Measurements from ENCODE around the gene UBQLN4.
"Not testable (repeated sequence)": the region's sequence is repeated elsewhere in the genome, so short reads cannot be mapped to it uniquely, and the experiment has no call there.

The UBQLN4 gene

DNA sequence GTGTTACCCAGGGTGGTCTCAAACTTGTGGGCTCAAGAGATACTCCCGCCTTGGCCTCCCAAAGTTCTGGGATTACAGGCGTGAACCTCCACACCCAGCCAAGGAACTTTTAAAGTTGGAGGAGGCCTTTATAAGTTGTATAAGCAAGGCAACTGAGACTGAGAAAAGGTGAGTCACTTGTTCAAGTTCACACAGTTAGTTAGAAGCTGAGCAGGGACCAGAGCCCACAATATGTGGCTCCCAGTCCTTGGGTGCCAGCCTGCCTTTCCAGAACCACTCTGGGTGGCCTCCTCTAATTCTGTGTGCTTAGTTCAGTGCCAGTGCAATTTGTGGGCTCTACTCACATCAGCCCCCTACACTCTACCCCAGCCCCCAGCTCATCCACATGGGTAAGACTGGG, 11.0 kb upstream of the UBQLN4 start:
- H3K27ac ChIP-seq = no peak overlapping the region
- no peak for DNase-seq (ENCODE audit: low read depth, low spot score)

DNA sequence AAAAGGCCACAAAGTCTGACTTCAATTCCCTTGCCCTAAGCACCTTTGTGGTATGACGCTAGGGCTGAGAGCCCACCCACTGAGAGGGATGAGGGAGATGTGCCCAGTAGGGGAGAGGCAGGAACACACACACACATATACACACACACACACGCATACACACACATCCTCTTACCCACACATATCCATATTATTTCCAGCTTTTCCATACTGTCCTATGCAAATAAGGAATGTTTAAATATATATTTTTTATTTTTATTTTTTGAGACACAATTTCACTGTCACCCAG, 10.3 kb upstream of the UBQLN4 start:
- no peak for DNase-seq (ENCODE audit: low read depth, low spot score)
- H3K27ac ChIP-seq = peak overlapping the region; percentile 87

DNA sequence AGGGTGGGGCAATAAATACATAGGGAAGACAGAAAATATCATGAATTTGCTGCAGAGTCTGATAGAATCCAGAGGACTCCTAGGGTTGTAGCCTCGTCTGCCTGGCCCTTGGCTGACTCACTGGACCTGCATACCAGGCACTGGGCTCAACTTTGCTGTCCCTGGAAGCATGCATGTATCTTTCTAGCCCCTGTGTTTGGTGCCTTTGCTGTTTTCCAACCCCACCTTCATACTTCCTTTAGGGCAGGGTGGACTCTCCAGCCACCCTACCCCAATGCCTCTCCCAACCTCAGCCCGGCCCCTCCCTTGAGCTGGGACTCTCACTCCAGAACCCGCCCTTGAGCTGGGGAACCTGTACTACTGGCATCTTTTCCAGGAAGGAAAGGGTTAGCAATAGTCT, 8.6 kb upstream of the UBQLN4 start:
- no peak for DNase-seq (ENCODE audit: low read depth, low spot score)
- H3K27ac ChIP-seq = peak overlapping the region; percentile 87

DNA sequence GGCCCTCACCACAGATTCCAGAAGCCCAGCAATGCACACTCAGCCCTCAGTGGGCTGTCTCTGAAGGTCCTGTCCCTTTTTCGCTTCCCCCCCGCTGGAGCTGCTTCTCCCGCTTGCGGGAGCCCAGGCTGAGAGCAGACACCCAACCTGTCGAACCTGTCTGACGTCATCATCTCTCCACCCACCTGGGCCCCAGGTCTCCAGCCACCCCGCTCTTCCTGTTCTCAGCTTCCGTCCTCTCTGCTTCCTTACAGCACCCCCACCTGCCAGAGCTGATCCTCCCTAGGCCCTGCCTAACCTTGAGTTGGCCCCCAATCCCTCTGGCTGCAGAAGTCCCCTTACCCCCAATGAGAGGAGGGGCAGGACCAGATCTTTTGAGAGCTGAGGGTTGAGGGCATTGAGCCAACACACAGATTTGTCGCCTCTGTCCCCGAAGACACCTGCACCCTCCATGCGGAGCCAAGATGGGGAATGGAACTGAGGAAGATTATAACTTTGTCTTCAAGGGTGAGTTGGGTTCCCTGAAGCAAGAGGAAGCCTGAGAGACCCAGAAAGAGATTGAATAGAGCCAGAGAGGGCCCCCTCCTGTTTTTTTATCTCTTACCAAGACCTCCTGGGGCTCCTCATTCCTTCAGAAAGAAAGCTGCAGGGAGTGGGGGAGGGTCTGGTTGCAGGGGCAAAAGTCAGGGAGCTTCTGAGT, 7.5 kb upstream of the UBQLN4 start, which contains the start of gene RAB25:
TSS of gene RAB25 (plus strand) at position 224 of the 700 bp plus-strand sequence. CDS start at position 465, 241 bp downstream.
- H3K27ac ChIP-seq = peak within 1 kb of the TSS; percentile 87
- peak; percentile 65 for DNase-seq (ENCODE audit: low read depth, low spot score)

DNA sequence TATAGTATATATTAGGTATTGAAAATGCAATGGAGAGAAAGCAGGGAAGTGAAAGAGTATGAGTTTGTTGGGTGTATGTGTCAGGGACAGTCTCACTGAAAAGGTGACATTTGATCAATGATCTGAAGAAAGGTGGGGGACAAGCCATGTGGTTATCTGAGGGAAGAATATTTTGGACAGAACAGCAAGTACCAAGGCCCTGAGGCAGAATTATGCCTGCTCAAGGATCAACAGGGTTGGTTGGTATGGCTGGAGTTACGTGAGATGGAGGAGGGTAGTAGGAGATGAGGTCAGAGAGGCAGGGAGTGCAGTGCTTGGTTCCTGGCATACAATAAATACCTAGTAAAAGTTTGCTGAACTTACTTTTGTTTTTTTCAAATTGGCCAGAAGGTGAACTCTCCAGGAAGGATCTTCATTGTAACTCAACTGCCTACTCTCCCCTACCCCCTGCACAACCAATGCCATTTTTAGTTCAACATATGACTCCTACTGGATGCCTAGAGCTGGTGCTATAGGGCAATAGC, 2.8 kb upstream of the UBQLN4 start:
- DNase-seq (ENCODE audit: low read depth, low spot score) = no peak
- no peak overlapping the region for H3K27ac ChIP-seq

GRCh38 chr1:156055281-156056048, 1.9 kb upstream of the UBQLN4 start:
- no peak for DNase-seq (ENCODE audit: low read depth, low spot score)
- H3K27ac ChIP-seq = peak overlapping the region; percentile 90

DNA sequence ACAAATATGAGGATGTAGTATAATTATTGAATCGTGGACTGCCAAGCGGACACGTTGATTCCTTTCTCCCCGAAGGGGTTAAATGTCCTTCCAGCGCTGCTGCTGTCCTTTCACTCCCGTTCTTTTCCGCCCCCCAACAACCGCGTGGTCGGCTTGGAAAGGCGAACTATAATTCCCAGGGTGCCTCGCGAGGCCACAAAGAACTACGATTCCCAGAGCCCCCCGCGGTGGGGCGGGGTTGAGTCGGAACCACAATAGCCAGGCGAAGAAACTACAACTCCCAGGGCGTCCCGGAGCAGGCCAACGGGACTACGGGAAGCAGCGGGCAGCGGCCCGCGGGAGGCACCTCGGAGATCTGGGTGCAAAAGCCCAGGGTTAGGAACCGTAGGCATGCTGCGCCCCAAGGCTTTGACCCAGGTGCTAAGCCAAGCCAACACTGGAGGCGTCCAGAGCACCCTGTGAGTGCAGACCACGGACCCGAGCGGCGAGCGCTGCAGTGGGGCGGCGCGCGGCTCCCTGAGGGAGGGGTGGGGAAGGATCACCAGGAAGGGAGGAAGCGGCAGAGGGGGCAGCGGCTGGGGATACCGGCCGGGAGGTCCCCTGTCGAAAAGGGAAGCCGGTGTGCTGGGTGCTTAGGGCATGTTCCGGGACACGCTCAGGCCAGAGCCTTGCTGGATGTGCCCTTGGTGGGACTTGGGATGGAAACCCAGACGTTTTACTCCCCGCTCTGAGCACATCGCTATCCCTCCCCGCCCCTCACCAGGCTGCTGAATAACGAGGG, 1.1 kb upstream of the UBQLN4 start, which contains the start of gene LAMTOR2:
TSS of gene LAMTOR2 (plus strand) at position 283 of the 781 bp plus-strand sequence. CDS start at position 391, 108 bp downstream.
- peak within 1 kb of the TSS; percentile 90 for H3K27ac ChIP-seq
- peak; percentile 68 for DNase-seq (ENCODE audit: low read depth, low spot score)

GRCh38 chr1:156052862-156053767, 483 bp downstream of the UBQLN4 start:
- no peak for DNase-seq (ENCODE audit: low read depth, low spot score)
- peak overlapping the region; percentile 90 for H3K27ac ChIP-seq

GRCh38 chr1:156051011-156051725, 2.4 kb downstream of the UBQLN4 start:
- H3K27ac ChIP-seq = no peak overlapping the region
- DNase-seq (ENCODE audit: low read depth, low spot score) = no peak

DNA sequence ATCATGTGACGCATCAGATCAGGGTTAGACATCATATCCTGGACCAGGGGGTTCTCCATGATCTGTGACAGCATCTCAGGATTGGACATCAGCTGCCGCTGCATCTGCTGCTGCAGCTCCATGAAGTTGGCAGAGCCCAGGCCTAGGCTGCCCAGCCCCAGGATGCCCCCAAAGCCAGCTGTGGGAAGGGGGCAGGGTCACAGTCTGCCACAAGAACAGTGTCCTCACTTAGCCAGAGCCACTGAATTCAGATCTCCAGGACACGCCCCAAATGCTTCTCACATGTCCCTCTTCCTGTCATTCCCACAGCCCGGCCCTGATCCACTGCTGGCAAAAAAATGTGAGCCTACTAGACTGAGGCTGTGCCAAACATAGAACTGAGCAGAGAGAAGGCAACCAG, 3.2 kb downstream of the UBQLN4 start:
- no peak overlapping the region for H3K27ac ChIP-seq
- DNase-seq (ENCODE audit: low read depth, low spot score) = no peak

DNA sequence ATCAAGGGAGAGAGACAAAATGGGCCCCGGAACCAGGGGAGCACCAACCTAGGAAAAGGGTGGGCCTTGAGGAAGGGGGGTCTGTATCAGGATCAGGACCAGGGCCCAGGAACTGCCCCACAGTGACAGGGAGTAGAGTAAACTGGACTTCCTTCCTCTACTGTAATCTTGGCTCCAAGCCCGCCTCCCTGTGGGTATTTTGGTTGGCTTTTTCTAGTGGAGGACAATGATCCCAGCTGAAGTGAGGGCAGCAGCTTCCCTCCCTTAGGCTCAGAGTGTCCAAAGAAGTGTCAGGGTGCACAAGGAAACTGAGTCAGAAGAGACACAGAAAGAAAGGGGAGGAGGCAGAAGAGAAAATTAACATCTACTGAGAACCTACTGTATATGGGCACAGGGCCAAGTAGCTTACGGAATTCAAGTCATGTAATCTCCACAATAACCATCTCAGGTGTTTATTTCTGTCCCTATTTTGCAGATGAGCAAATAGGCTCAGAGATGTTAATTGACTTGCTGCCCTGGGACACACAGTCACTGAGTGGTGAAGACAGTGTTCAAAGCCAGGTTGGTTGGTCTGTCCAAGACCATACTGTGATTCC, 4.8 kb downstream of the UBQLN4 start:
- DNase-seq (ENCODE audit: low read depth, low spot score) = no peak
- no peak overlapping the region for H3K27ac ChIP-seq

DNA sequence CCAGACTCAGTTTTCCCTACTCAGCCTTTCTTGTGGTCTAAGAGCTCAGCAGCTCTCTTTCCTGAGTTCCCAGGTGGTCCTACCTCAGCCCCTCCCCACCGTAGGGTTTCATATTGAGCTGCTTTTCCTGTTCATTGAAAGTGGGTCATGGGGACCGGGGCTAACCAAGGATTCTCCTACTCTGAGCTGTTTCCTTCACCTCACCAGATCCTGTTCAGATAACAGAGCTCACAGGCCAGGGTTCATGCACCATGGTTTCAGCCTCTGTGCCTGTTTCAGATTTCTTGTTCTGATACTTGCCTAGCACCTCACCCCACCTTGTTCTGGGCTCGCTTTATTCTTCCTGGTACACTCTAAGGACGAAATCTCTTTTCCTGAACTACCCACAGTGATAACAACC, 8.5 kb downstream of the UBQLN4 start:
- no peak for DNase-seq (ENCODE audit: low read depth, low spot score)
- H3K27ac ChIP-seq = no peak overlapping the region

DNA sequence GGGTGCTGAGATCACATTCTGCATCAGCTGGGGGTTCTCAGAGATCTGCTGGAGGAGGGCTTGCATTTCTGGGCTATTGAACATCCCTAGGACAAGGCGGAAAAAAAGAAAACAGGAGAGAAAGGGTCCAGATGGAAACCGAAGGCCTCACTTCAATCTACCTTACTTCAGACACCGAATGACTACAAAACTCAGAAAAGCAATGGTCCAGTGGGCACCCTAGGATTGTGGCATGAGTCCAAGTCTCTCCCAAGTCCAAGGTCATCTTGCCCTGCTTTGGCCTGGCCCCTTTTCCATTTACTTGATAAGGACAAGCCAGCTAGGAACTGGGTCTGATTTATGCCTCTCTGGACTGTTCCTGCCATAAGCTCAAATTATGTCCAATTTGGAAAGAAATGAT, 10.8 kb downstream of the UBQLN4 start:
- no peak for DNase-seq (ENCODE audit: low read depth, low spot score)
- H3K27ac ChIP-seq = no peak overlapping the region

DNA sequence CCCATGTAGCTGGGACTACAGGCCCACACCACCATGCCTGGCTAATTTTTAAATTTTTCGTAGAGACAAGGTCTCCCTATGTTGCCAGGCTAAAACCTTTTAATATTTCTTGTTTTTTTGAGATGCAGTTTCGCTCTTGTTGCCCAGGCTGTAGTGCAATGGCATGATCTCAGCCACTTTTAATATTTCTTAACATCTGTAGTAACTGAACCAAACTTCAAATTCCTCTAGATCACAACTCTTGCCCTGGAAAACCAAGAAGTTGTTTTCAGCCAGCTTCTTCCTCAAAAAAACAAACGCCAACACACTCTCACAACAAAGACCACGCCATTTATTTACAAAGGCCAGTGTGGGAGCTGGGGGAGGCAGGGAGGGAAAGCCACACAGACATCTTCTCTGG, 18.6 kb downstream of the UBQLN4 start:
- not testable (repeated sequence) for DNase-seq (ENCODE audit: low read depth, low spot score); H3K27ac ChIP-seq

DNA sequence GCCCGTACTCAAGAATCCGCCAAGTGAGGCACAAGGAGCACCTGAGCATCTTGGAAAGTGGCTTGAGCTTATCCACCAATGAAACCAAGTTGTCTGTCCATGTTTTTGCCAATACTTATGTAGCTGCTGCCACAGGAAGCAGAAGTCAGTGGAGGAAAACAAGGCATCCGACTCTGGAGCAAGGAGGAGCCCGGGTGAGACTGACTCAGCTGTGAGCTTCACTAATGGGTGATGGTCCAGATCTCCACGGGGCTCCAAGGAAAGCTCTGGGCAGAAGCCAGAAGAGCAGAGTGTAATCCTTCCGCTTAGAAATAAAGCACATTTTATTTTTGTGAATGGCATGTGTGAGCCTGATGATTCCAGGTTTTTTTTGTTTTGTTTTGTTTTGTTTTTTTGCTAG, 20.6 kb downstream of the UBQLN4 start:
- no peak for DNase-seq (ENCODE audit: low read depth, low spot score)
- no peak overlapping the region for H3K27ac ChIP-seq

DNA sequence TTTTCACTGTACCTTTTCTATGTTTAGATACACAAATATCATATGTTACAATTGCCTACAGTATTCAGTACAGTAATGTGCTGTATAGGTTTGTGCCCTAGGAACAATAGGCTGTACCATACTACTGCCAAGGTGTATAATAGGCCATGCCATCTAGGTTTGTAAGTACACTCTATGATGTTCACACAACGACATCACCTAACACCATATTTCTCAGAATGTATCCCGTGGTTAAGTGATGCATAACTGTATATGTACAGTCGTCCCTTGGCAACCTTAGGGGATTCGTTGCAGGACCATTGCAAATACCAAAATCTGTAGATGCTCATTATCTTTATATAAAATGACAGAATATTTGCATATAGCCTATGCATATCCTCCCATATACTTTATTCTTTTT, 27.0 kb downstream of the UBQLN4 start:
- no peak for DNase-seq (ENCODE audit: low read depth, low spot score)
- H3K27ac ChIP-seq = no peak overlapping the region

DNA sequence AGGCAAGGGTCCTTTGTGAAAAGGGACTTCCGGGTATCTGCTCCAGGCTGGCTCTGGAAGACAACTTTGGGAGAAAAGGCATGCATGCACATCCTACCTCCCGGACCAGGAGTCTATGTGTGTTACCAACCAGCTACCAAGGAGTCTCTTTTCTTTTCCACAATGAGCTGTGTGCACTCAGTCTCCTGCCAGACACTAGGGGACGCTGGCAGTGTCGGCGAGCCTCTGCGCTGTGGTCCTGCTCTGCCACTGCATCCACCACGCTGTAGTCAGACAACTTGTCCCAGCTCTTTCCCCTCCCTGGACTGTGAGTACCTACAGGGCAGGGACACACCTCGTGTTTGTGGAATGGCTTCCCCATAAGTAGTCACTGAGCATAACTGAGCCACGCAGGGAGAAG, 27.7 kb downstream of the UBQLN4 start:
- DNase-seq (ENCODE audit: low read depth, low spot score) = no peak
- H3K27ac ChIP-seq = no peak overlapping the region

- no peak for DNase-seq (ENCODE audit: low read depth, low spot score)
Measured at GRCh38 chr1:156024801-156025200, 28.8 kb downstream of the UBQLN4 start.

DNA sequence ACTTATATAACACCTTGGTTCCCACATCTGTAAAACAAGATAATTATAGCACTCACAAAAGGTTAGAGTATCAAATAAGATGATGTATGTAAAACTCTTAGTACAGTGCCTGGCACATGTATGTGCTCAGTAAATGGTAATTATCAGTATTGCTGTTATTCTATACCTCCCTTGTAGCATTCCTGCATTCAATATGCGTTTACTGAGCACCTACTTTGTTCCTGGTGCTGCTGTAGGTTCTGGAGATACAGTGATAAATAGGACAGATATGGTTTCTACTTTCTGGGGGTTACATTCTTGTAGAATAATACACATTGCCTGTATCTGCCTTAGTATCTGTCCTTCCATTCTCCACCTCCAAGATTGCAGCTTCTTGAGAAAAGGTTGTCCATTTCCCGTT, 31.6 kb downstream of the UBQLN4 start:
- no peak for DNase-seq (ENCODE audit: low read depth, low spot score)
- no peak overlapping the region for H3K27ac ChIP-seq

More at GRCh38 chr1:156024801-156025200, 28.8 kb downstream of the UBQLN4 start:
- no peak overlapping the region for H3K27ac ChIP-seq

Data from epithelial cell of prostate (primary cell).